Dendritic cell treated with granulocyte-macrophage colony-stimulating factor and Interleukin-4, amounts not matched to agents 40 ng/mL and 50 ng/mL, for 4 days (primary cell): Measurements from ENCODE around the gene TRHDE.

Experiments used
- H3K27ac Mint-ChIP-seq: one replicate; pipeline ENCODE4 v1.8.0; 2022; ENCODE audit warnings: mild to moderate bottlenecking, mixed read lengths
- H3K27me3 Mint-ChIP-seq: one replicate; pipeline ENCODE4 v1.8.0; 2022; ENCODE audit warnings: mild to moderate bottlenecking, mixed read lengths
- H3K36me3 Mint-ChIP-seq: one replicate; pipeline ENCODE4 v1.8.0; 2022; ENCODE audit warnings: low read depth, mixed read lengths
- H3K4me1 Mint-ChIP-seq: one replicate; pipeline ENCODE4 v1.8.0; 2022; ENCODE audit warnings: low read depth, mixed read lengths
- H3K4me3 Mint-ChIP-seq: one replicate; pipeline ENCODE4 v1.8.0; 2022; ENCODE audit warnings: mild to moderate bottlenecking, moderate library complexity, mixed read lengths
- H3K9me3 Mint-ChIP-seq: one replicate; pipeline ENCODE4 v1.8.0; 2022; ENCODE audit warnings: mixed read lengths
- intact Hi-C: fragments of 100-400 bp; cut with micrococcal nuclease; formaldehyde crosslinking; loops from one replicate; pipeline ENCODE4 v1.15.0; 2022

Gene TRHDE, protein sequence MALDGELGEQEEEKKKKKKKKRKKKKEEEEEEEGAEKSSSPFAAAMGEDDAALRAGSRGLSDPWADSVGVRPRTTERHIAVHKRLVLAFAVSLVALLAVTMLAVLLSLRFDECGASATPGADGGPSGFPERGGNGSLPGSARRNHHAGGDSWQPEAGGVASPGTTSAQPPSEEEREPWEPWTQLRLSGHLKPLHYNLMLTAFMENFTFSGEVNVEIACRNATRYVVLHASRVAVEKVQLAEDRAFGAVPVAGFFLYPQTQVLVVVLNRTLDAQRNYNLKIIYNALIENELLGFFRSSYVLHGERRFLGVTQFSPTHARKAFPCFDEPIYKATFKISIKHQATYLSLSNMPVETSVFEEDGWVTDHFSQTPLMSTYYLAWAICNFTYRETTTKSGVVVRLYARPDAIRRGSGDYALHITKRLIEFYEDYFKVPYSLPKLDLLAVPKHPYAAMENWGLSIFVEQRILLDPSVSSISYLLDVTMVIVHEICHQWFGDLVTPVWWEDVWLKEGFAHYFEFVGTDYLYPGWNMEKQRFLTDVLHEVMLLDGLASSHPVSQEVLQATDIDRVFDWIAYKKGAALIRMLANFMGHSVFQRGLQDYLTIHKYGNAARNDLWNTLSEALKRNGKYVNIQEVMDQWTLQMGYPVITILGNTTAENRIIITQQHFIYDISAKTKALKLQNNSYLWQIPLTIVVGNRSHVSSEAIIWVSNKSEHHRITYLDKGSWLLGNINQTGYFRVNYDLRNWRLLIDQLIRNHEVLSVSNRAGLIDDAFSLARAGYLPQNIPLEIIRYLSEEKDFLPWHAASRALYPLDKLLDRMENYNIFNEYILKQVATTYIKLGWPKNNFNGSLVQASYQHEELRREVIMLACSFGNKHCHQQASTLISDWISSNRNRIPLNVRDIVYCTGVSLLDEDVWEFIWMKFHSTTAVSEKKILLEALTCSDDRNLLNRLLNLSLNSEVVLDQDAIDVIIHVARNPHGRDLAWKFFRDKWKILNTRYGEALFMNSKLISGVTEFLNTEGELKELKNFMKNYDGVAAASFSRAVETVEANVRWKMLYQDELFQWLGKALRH

DNA sequence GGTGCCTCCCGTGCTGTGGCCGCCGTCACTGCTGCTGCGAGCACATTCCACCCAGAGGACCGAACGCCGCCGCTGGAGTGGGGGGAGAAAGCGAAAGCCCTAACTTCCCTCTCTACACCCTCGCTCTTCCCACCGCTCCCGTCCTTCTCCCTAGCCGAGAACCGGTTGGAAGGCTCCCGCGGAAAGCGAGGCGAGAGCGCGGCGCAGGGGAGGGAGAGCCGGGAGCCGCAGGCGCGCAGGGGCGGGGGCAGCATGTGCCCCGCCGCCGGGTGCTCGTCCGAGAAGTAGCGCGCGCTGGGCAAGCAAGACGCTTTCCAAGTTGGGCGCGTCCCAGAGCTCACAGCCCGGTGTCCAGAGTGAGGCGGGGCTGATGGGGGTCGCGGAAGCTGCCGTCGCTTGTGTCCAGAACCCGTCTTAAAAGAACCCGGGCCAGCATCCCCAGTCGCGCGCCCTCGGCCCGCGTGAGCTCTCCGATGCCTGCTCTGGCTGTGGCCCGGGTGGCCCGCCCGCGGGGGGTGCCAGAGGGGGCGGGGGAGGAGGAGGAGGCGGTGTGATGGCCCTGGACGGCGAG lies at the start of gene TRHDE:
TRHDE (plus strand) TSS at position 280 of the 571 bp plus-strand sequence; CDS start at position 554, 274 bp downstream.
- Mint-ChIP-seq H3K4me1 (peaks cover 35% of the 10 kb centered on the region), H3K4me3 (peak within 1 kb of the TSS; percentile 77), H3K27ac (no peak within 1 kb of the TSS)

DNA sequence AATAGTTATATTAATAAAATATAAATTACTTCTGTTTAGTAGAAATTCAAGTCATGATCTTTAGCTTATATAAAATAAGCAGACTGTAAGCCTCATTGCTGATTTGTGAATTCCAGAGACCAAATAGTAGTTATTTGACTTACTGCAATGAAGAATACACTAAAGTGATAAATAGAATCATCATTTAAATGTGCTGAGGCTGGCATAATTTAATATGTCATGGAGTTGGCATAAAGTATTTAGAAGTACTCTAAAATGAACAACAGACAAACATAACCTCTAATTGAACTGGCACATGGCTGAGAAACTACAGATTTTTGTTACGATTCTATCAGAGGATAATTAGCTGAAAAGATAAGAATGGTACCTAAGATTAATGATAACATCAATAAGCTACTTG lies 45.7 kb upstream of the TRHDE start:
- H3K36me3 Mint-ChIP-seq, result no peaks in the 10 kb centered on the region
- no peaks in the 10 kb centered on the region for H3K27me3 Mint-ChIP-seq
- intact Hi-C loops, result no loop called here
- no peak overlapping the region for H3K27ac Mint-ChIP-seq
- H3K4me3 Mint-ChIP-seq, result no peak overlapping the region
- H3K9me3 Mint-ChIP-seq, result no peaks in the 10 kb centered on the region
- H3K4me1 Mint-ChIP-seq, result no peaks in the 10 kb centered on the region

More for the DNA sequence above, at the start of gene TRHDE:
- Mint-ChIP-seq H3K27me3 (peaks cover 59% of the 10 kb centered on the region), H3K36me3 (no peaks in the 10 kb centered on the region), H3K9me3 (no peaks in the 10 kb centered on the region)
- intact Hi-C loops, result no loop called here

DNA sequence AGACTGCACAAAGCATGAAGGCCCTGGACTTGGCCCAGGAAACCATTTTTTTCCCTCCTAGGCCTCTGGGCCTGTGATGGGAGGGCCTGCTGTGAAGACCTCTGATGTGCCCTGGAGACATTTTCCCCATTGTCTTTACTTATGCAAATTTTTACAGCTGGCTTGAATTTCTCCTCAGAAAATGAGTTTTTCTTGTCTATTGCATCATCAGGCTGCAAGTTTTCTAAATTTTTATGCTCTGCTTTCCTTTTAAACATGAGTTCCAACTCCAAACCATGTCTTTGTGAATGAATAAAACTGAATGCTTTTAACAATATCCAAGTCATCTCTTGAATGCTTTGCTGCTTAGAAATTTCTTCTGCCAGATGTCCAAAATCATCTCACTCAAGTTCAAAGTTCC lies 43.7 kb upstream of the TRHDE start:
- no peak overlapping the region for H3K4me3 Mint-ChIP-seq
- H3K9me3 Mint-ChIP-seq, result no peaks in the 10 kb centered on the region
- no peaks in the 10 kb centered on the region for H3K36me3 Mint-ChIP-seq
- intact Hi-C loops, result no loop called here
- H3K4me1 Mint-ChIP-seq, result no peaks in the 10 kb centered on the region
- H3K27me3 Mint-ChIP-seq, result no peaks in the 10 kb centered on the region
- no peak overlapping the region for H3K27ac Mint-ChIP-seq

DNA sequence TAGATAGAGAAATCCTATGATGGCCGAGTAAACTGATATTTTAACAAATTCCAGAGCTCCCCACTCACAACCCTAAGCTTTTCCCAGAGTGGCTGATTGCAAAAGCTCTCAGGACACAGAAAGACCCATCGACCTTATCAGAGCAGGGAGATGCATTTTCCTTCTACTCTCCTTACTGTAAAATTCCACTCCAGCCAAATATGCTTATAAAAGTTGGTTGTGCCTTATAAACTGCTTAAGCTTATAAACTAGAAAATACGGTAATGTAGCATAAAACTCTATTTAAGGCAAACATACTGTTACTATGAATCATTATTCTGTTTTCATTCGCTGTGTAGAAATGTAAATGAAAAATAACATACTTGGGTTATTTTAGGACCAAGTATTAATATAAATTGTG lies 41.6 kb upstream of the TRHDE start:
- no peaks in the 10 kb centered on the region for H3K4me1 Mint-ChIP-seq
- intact Hi-C loops, result no loop called here
- H3K36me3 Mint-ChIP-seq, result no peaks in the 10 kb centered on the region

DNA sequence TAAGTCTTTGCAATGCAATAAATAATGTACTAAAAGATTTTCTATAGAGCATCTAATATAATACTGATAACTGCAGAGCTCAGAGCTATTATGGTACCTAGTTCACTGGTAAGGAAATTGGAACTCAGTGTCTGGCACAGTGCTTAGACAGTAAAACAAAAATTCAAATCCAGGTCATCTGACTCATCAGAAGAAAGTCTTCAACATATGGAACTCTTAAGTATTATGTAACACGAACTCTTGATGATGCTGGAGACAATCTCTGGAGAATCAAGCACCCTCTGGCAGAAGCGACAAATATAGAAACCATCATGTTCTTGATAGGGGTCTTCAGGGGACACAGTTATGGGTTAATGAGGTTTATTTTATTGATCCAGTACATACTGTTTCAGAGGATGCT lies 37.3 kb upstream of the TRHDE start:
- Mint-ChIP-seq H3K27me3 (no peaks in the 10 kb centered on the region), H3K4me3 (no peak overlapping the region), H3K27ac (no peak overlapping the region), H3K4me1 (no peaks in the 10 kb centered on the region), H3K9me3 (peaks cover 12% of the 10 kb centered on the region), H3K36me3 (no peaks in the 10 kb centered on the region)
- intact Hi-C loops, result no loop called here

More for the DNA sequence above, 41.6 kb upstream of the TRHDE start:
- Mint-ChIP-seq H3K9me3 (no peaks in the 10 kb centered on the region), H3K27me3 (no peaks in the 10 kb centered on the region), H3K27ac (no peak overlapping the region), H3K4me3 (no peak overlapping the region)

DNA sequence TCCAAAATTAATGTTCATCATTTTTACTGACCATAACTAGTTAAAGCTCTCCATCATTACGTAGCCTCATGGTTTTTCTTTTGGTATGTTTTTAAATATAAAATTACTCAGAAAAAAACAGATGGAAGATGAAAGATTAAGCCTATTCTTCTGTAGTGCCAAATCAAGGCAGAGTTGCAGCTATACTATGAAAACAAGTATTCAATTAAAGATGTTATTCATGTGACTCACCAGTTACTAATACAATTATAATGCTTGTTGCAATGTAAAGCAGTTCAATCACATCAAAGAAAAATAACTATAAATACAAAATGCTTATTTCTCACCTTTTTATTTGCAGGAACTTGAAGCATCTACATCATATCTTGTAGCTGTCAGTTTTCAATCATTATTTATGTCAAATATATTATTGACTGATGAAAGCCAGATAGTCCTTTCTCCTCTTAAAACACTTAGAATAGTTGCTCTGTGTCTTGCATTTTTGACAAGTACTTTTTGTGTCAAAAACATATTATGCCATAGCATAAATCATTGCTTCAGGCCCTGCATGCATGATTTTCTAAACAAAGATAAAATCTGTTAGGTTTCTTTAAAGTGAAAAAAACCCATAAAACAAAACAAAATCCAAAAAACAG lies 36.0 kb upstream of the TRHDE start:
- H3K27me3 Mint-ChIP-seq, result no peaks in the 10 kb centered on the region
- H3K4me1 Mint-ChIP-seq, result no peaks in the 10 kb centered on the region
- no peak overlapping the region for H3K4me3 Mint-ChIP-seq
- no peaks in the 10 kb centered on the region for H3K36me3 Mint-ChIP-seq
- peaks cover 12% of the 10 kb centered on the region for H3K9me3 Mint-ChIP-seq
- intact Hi-C loops, result no loop called here
- H3K27ac Mint-ChIP-seq, result no peak overlapping the region

- intact Hi-C loops, result no loop called here
- Mint-ChIP-seq H3K36me3 (no peaks in the 10 kb centered on the region), H3K4me1 (no peaks in the 10 kb centered on the region), H3K27ac (no peak overlapping the region), H3K4me3 (no peak overlapping the region), H3K27me3 (no peaks in the 10 kb centered on the region), H3K9me3 (peaks cover 19% of the 10 kb centered on the region)
Observed at GRCh38 chr12:72241552-72241951, 30.6 kb upstream of the TRHDE start.

DNA sequence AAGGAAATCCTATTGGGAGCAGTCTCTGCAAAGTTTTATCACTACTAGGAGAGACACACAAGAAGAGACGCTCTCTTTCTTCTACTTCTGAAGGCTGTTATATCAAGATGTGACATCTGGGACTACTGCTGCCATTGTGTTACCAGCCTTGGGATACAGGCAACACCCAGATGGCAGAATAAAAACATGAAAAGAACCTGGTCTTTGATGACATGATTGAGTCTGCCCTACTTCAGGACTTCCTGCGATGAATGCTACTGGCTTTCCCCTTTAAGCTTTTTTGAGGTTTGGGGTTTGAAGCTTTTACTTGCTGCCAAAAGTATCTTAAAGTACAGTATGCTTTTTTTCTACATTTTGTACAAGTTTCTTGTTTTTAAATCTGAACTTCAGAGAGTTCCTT lies 29.2 kb upstream of the TRHDE start:
- no peaks in the 10 kb centered on the region for H3K4me1 Mint-ChIP-seq
- intact Hi-C loops, result no loop called here
- H3K36me3 Mint-ChIP-seq, result no peaks in the 10 kb centered on the region
- no peak overlapping the region for H3K4me3 Mint-ChIP-seq
- H3K9me3 Mint-ChIP-seq, result peaks cover 19% of the 10 kb centered on the region
- no peaks in the 10 kb centered on the region for H3K27me3 Mint-ChIP-seq
- no peak overlapping the region for H3K27ac Mint-ChIP-seq

- Mint-ChIP-seq H3K9me3 (peaks cover 25% of the 10 kb centered on the region), H3K36me3 (no peaks in the 10 kb centered on the region), H3K4me3 (no peak overlapping the region), H3K27ac (no peak overlapping the region), H3K27me3 (no peaks in the 10 kb centered on the region), H3K4me1 (no peaks in the 10 kb centered on the region)
- intact Hi-C loops, result no loop called here
Observed at GRCh38 chr12:72246370-72246769, 25.8 kb upstream of the TRHDE start.

- intact Hi-C loops, result no loop called here
- H3K4me3 Mint-ChIP-seq, result no peak overlapping the region
- H3K27ac Mint-ChIP-seq, result no peak overlapping the region
Observed at GRCh38 chr12:72250346-72250745, 21.8 kb upstream of the TRHDE start.

GRCh38 chr12:72256725-72257124 lies 15.4 kb upstream of the TRHDE start:
- no peaks in the 10 kb centered on the region for H3K36me3 Mint-ChIP-seq
- peaks cover 10% of the 10 kb centered on the region for H3K9me3 Mint-ChIP-seq
- no peak overlapping the region for H3K4me3 Mint-ChIP-seq
- H3K27ac Mint-ChIP-seq, result no peak overlapping the region
- intact Hi-C loops, result no loop called here
- H3K4me1 Mint-ChIP-seq, result no peaks in the 10 kb centered on the region
- H3K27me3 Mint-ChIP-seq, result peaks cover 3% of the 10 kb centered on the region

More at GRCh38 chr12:72250346-72250745, 21.8 kb upstream of the TRHDE start:
- Mint-ChIP-seq H3K4me1 (no peaks in the 10 kb centered on the region), H3K27me3 (no peaks in the 10 kb centered on the region), H3K9me3 (peaks cover 28% of the 10 kb centered on the region), H3K36me3 (no peaks in the 10 kb centered on the region)

GRCh38 chr12:72261885-72262284 lies 10.3 kb upstream of the TRHDE start:
- no peaks in the 10 kb centered on the region for H3K9me3 Mint-ChIP-seq
- no peak overlapping the region for H3K4me3 Mint-ChIP-seq
- no peaks in the 10 kb centered on the region for H3K36me3 Mint-ChIP-seq
- no peaks in the 10 kb centered on the region for H3K4me1 Mint-ChIP-seq
- H3K27ac Mint-ChIP-seq, result no peak overlapping the region
- H3K27me3 Mint-ChIP-seq, result peaks cover 4% of the 10 kb centered on the region
- intact Hi-C loops, result no loop called here

DNA sequence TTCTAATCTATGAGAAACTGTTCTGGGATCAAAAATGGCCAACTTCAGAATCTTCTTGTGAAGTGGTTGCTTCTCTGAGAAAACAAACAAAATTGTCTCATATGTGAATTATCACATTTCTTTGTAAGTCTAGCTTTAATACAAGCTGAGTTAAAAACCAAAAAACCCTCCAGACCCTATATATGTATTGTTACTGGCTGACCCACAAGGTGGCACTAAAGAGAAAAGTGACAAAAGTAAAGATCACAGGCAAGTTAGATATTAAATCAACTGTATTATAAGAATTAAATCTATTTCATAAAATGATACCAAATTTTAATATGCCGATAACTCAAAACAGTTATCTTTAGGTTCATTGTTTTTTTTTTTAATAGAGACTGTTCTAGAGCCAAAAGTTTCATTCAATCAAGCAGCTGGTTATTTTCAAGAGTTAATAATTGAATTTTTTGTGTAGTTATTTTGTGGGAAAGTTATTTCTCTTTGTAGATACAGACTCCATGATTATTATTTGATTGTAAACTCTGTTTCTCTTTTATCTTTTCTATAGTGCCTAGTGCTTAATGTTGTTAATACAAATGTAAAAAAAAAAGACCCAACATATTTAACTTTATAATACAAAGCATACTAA lies 7.5 kb upstream of the TRHDE start:
- intact Hi-C loops, result no loop called here
- no peaks in the 10 kb centered on the region for H3K4me1 Mint-ChIP-seq
- no peak overlapping the region for H3K4me3 Mint-ChIP-seq
- no peak overlapping the region for H3K27ac Mint-ChIP-seq
- H3K36me3 Mint-ChIP-seq, result no peaks in the 10 kb centered on the region
- H3K27me3 Mint-ChIP-seq, result peaks cover 13% of the 10 kb centered on the region
- no peaks in the 10 kb centered on the region for H3K9me3 Mint-ChIP-seq
